SW 1271 (cell line): ENCODE measurements around the gene ZNF488.
A peak's percentile ranks its signal among the peaks of the same experiment; 100 is the strongest.

Experiments
- DNase-seq, 2 experiments: peaks; one replicate each; lab custom pipeline; 2025; lab: John Stamatoyannopoulos, UW

Gene ZNF488

GRCh38 chr10:47348661-47349470, 35.2 kb downstream of the ZNF488 start:
- no peak for DNase-seq

GRCh38 chr10:47348138-47348651, 35.9 kb downstream of the ZNF488 start, which contains the start of gene RBP3:
Gene RBP3 (plus strand): TSS chr10:47348363. CDS start chr10:47348485, 122 bp downstream.
- DNase-seq = no peak

GRCh38 chr10:47347303-47347675, 36.8 kb downstream of the ZNF488 start:
- no peak for DNase-seq

GRCh38 chr10:47346581-47347302, 37.4 kb downstream of the ZNF488 start:
- no peak for DNase-seq

GRCh38 chr10:47344996-47345870, 38.9 kb downstream of the ZNF488 start:
- DNase-seq = no peak

- DNase-seq = peak in 1 of 2 experiments; percentile 21
Measured at GRCh38 chr10:47340608-47341170, 43.4 kb downstream of the ZNF488 start.

GRCh38 chr10:47339759-47340607, 44.1 kb downstream of the ZNF488 start:
- DNase-seq = no peak

- DNase-seq = no peak
Measured at GRCh38 chr10:47339186-47339735, 44.8 kb downstream of the ZNF488 start.

- no peak for DNase-seq
Measured at GRCh38 chr10:47337310-47337709, 46.8 kb downstream of the ZNF488 start.

GRCh38 chr10:47336387-47337134, 47.5 kb downstream of the ZNF488 start:
- no peak for DNase-seq

- no peak for DNase-seq
Measured at GRCh38 chr10:47335906-47336305, 48.2 kb downstream of the ZNF488 start.

GRCh38 chr10:47334466-47335295, 49.4 kb downstream of the ZNF488 start:
- no peak for DNase-seq

GRCh38 chr10:47333532-47333931, 50.6 kb downstream of the ZNF488 start:
- no peak for DNase-seq

- DNase-seq = no peak
Measured at GRCh38 chr10:47332946-47333345, 51.1 kb downstream of the ZNF488 start.

- DNase-seq = no peak
Measured at GRCh38 chr10:47332371-47332770, 51.7 kb downstream of the ZNF488 start.

- DNase-seq = no peak
Measured at GRCh38 chr10:47331954-47332353, 52.1 kb downstream of the ZNF488 start.

- no peak for DNase-seq
Measured at GRCh38 chr10:47331491-47331890, 52.6 kb downstream of the ZNF488 start.

GRCh38 chr10:47330804-47331203, 53.3 kb downstream of the ZNF488 start:
- DNase-seq = no peak

GRCh38 chr10:47330366-47330765, 53.7 kb downstream of the ZNF488 start:
- DNase-seq = no peak
